PC-3 (cell line): ENCODE measurements around the gene DDC. TPM values are rescaled to one million over a fixed set of nuclear protein-coding genes. Genes with fewer than 3 reads are reported as not detected.

Experiments
- ATAC-seq: fragments of 200-7000 bp; cut with Tn5 transposase; 2 replicates; pipeline ENCODE4 v1.9.1; 2020; ENCODE audit warnings: mild to moderate bottlenecking, moderate library complexity
- BruUV-seq: library from RNA; stranded (reverse); fragments of 400-500 nt; replicated peaks from 2 replicates; lab custom pipeline; 2021; lab: Mats Ljungman, UMichigan
- CTCF ChIA-PET: fragments of 300-600 bp; sonication (Branson Sonifier 250); formaldehyde crosslinking; loops from one replicate; lab custom pipeline; 2022; ENCODE audit warnings: antibody characterized with exemption; lab: Charles Lee
- POLR2A ChIA-PET: fragments of 300-600 bp; sonication (Branson Sonifier 250); formaldehyde crosslinking; loops from one replicate; lab custom pipeline; 2022; ENCODE audit warnings: antibody characterized with exemption; ENCODE audit not compliant: unreplicated experiment; lab: Charles Lee
- DNase-seq: peaks from one replicate; pipeline ENCODE4 v3.0.0-alpha.2; 2015
- H2AFZ ChIP-seq: fragments of 300-600 bp; sonication (generic); 2 replicates; pipeline ENCODE4 v1.6.0; 2016; ENCODE audit warnings: antibody characterized with exemption, low read length
- H3F3A ChIP-seq: fragments of 300-600 bp; sonication (generic); one replicate; pipeline ENCODE4 v1.6.0; 2017; ENCODE audit warnings: antibody characterized with exemption, low read length, control low read depth, mild to moderate bottlenecking; ENCODE audit not compliant: unreplicated experiment
- H3K27ac ChIP-seq: fragments of 300-600 bp; sonication (generic); 2 replicates; pipeline ENCODE4 v1.5.1; 2016; ENCODE audit warnings: mild to moderate bottlenecking, low read length
- H3K27me3 ChIP-seq: fragments of 300-600 bp; sonication (generic); 2 replicates; pipeline ENCODE4 v1.6.1; 2016; ENCODE audit warnings: low read length, mixed read lengths
- H3K36me3 ChIP-seq: fragments of 300-600 bp; sonication (generic); 2 replicates; pipeline ENCODE4 v1.6.1; 2016; ENCODE audit warnings: low read depth, mixed run types, low read length, mixed read lengths
- H3K4me1 ChIP-seq: fragments of 300-600 bp; sonication (generic); 2 replicates; pipeline ENCODE4 v1.5.1; 2016; ENCODE audit warnings: low read length; ENCODE audit not compliant: insufficient read depth
- H3K4me2 ChIP-seq: fragments of 300-600 bp; sonication (generic); 2 replicates; pipeline ENCODE4 v1.6.0; 2016; ENCODE audit warnings: low read length
- H3K4me3 ChIP-seq: fragments of 300-600 bp; sonication (generic); 2 replicates; pipeline ENCODE4 v1.5.1; 2016; ENCODE audit warnings: mild to moderate bottlenecking, low read length, mixed read lengths
- H3K79me2 ChIP-seq: fragments of 300-600 bp; sonication (generic); 2 replicates; pipeline ENCODE4 v1.6.1; 2017; ENCODE audit warnings: low read length, mixed read lengths
- H3K9ac ChIP-seq: fragments of 300-600 bp; sonication (generic); 2 replicates; pipeline ENCODE4 v1.6.0; 2016; ENCODE audit warnings: mild to moderate bottlenecking, low read length
- H3K9me2 ChIP-seq: fragments of 300-600 bp; sonication (generic); replicated peaks from 2 replicates; pipeline ENCODE4 v1.6.1; 2016; ENCODE audit warnings: mixed run types, low read length, mixed read lengths
- H3K9me3 ChIP-seq: fragments of 300-600 bp; sonication (generic); 2 replicates; pipeline ENCODE4 v1.6.1; 2016; ENCODE audit warnings: low read length, mixed read lengths
- H4K20me1 ChIP-seq: fragments of 300-600 bp; sonication (generic); 2 replicates; pipeline ENCODE4 v1.6.1; 2016; ENCODE audit warnings: low read length, mixed read lengths
- CTCF ChIP-seq: fragments of 300-600 bp; sonication (generic); conservative IDR thresholded peaks from 2 replicates; pipeline ENCODE4 v1.5.1; 2017; ENCODE audit warnings: antibody characterized with exemption, low read depth, mild to moderate bottlenecking, low read length
- EZH2 ChIP-seq: fragments of 300-600 bp; sonication (generic); IDR thresholded peaks from one replicate; pipeline ENCODE4 v1.6.1; 2017; ENCODE audit warnings: antibody characterized with exemption, mild to moderate bottlenecking, low read length; ENCODE audit not compliant: unreplicated experiment
- EZH2phosphoT487 ChIP-seq: fragments of 300-600 bp; sonication (generic); IDR thresholded peaks from 2 replicates; pipeline ENCODE4 v1.6.1; 2018; ENCODE audit warnings: mild to moderate bottlenecking, antibody characterized with exemption, low read length, borderline replicate concordance
- intact Hi-C: fragments of 100-400 bp; cut with micrococcal nuclease; formaldehyde crosslinking; loops from 2 replicates; pipeline ENCODE4 v1.9.0; 2023
- total RNA-seq: library from RNA; depleted of rRNA; stranded (reverse); fragments of >200 nt; gene quantifications from 2 replicates; pipeline ENCODE4 v1.2.3, GENCODE V29; 2014

DDC gene
- total RNA-seq, 1 experiment from 2014 or later = not detected

- no peaks in the 10 kb centered on the region for H3K4me1 ChIP-seq
- ATAC-seq (no peak), DNase-seq (no peak)
- H4K20me1 ChIP-seq = no peaks in the 10 kb centered on the region
- ChIA-PET CTCF (no interaction called here), POLR2A (interaction anchor here (0.7 kb wide), 1 partner anchor 1031 kb away, joined by 3 read pairs; no protein-coding TSS in a partner anchor)
- H2AFZ ChIP-seq = no peak overlapping the region
- BruUV-seq = no TSS peak
- H3K9me3 ChIP-seq = no peaks in the 10 kb centered on the region
- no peaks in the 10 kb centered on the region for H3F3A ChIP-seq
- no peak overlapping the region for H3K4me2 ChIP-seq
- TF ChIP-seq CTCF = no peak
- no peak for TF ChIP-seq EZH2
- no peak for TF ChIP-seq EZH2phosphoT487
- H3K36me3 ChIP-seq = peaks cover 6% of the 10 kb centered on the region; the same call in 1 of the 2 replicates
- H3K27me3 ChIP-seq = no peaks in the 10 kb centered on the region
- H3K27ac ChIP-seq = no peak overlapping the region
- H3K79me2 ChIP-seq = no peaks in the 10 kb centered on the region
- intact Hi-C loops = no loop called here
- H3K4me3 ChIP-seq = no peak overlapping the region
- no peaks in the 10 kb centered on the region for H3K9me2 ChIP-seq
- H3K9ac ChIP-seq = no peak overlapping the region
These were observed 34.2 kb upstream of the DDC start for GRCh38 chr7:50599385-50599784.

- no peaks in the 10 kb centered on the region for H3K79me2 ChIP-seq
- peaks cover 6% of the 10 kb centered on the region; the same call in 1 of the 2 replicates for H3K36me3 ChIP-seq
- no peaks in the 10 kb centered on the region for H3F3A ChIP-seq
- DNase-seq (no peak), ATAC-seq (no peak)
- no peak overlapping the region for H3K4me3 ChIP-seq
- ChIA-PET POLR2A (interaction anchor here (0.7 kb wide), 1 partner anchor 1031 kb away, joined by 3 read pairs; no protein-coding TSS in a partner anchor), CTCF (no interaction called here)
- no peak overlapping the region for H3K27ac ChIP-seq
- H3K9me2 ChIP-seq = no peaks in the 10 kb centered on the region
- no peaks in the 10 kb centered on the region for H3K4me1 ChIP-seq
- H3K9me3 ChIP-seq = no peaks in the 10 kb centered on the region
- H3K9ac ChIP-seq = no peak overlapping the region
- no peak overlapping the region for H3K4me2 ChIP-seq
- no peaks in the 10 kb centered on the region for H3K27me3 ChIP-seq
- intact Hi-C loops = no loop called here
- BruUV-seq = no TSS peak
- no peaks in the 10 kb centered on the region for H4K20me1 ChIP-seq
- TF ChIP-seq EZH2 (no peak), CTCF (no peak), EZH2phosphoT487 (no peak)
- no peak overlapping the region for H2AFZ ChIP-seq
These were observed 33.5 kb upstream of the DDC start for GRCh38 chr7:50598460-50599343.

GRCh38 chr7:50596484-50596883 lies 31.3 kb upstream of the DDC start:
- Histone ChIP-seq H4K20me1 (no peaks in the 10 kb centered on the region), H3K4me3 (no peak overlapping the region), H3F3A (no peaks in the 10 kb centered on the region), H3K9ac (no peak overlapping the region), H3K9me3 (no peaks in the 10 kb centered on the region), H3K4me2 (no peak overlapping the region), H3K36me3 (peaks cover 4% of the 10 kb centered on the region; the same call in 1 of the 2 replicates), H3K79me2 (no peaks in the 10 kb centered on the region), H3K9me2 (no peaks in the 10 kb centered on the region), H2AFZ (no peak overlapping the region), H3K4me1 (no peaks in the 10 kb centered on the region), H3K27me3 (no peaks in the 10 kb centered on the region), H3K27ac (no peak overlapping the region)
- ChIA-PET POLR2A (no interaction called here), CTCF (no interaction called here)
- no TSS peak for BruUV-seq
- intact Hi-C loops = no loop called here
- ATAC-seq (no peak), DNase-seq (no peak)
- TF ChIP-seq EZH2 (no peak), EZH2phosphoT487 (no peak), CTCF (no peak)
